C4-2B (cell line): ENCODE results near the gene DPM2.

Experiments used
- H3K27ac ChIP-seq: fragments of 450-650 bp; 2 replicates; pipeline ENCODE4 v1.5.1; 2017
- CTCF ChIP-seq: fragments of 450-650 bp; conservative IDR thresholded peaks from 2 replicates; pipeline ENCODE4 v1.5.1; 2017; ENCODE audit warnings: mild to moderate bottlenecking
- ZFX ChIP-seq: fragments of 450-650 bp; IDR thresholded peaks from 2 replicates; pipeline ENCODE4 v1.6.1; 2017

Gene DPM2

GRCh38 chr9:127950513-127951289, 13.0 kb upstream of the DPM2 start:
- H3K27ac ChIP-seq = no peak overlapping the region
- TF ChIP-seq ZFX = no peak
- TF ChIP-seq CTCF = no peak

GRCh38 chr9:127949827-127950512, 12.3 kb upstream of the DPM2 start:
- H3K27ac ChIP-seq = no peak overlapping the region
- no peak for TF ChIP-seq ZFX

- no peak for TF ChIP-seq CTCF
- TF ChIP-seq ZFX = no peak
- no peak overlapping the region for H3K27ac ChIP-seq
Observed at GRCh38 chr9:127947841-127948710, 10.4 kb upstream of the DPM2 start.

- TF ChIP-seq CTCF = no peak
- TF ChIP-seq ZFX = no peak
- H3K27ac ChIP-seq = no peak overlapping the region
Observed at GRCh38 chr9:127946728-127947127, 9.1 kb upstream of the DPM2 start.

GRCh38 chr9:127945942-127946341, 8.3 kb upstream of the DPM2 start:
- H3K27ac ChIP-seq = no peak overlapping the region
- TF ChIP-seq CTCF (no peak), ZFX (no peak)

- no peak overlapping the region for H3K27ac ChIP-seq
- TF ChIP-seq CTCF (no peak), ZFX (no peak)
Observed at GRCh38 chr9:127945338-127945737, 7.7 kb upstream of the DPM2 start.

GRCh38 chr9:127944586-127945218, 7.0 kb upstream of the DPM2 start:
- TF ChIP-seq ZFX (no peak), CTCF (no peak)

More at GRCh38 chr9:127944586-127945218, 7.0 kb upstream of the DPM2 start:
- no peak overlapping the region for H3K27ac ChIP-seq
